Measurements from ENCODE around the gene EIF2B5. TPM values are rescaled to one million over a fixed set of nuclear protein-coding genes. Genes with fewer than 3 reads are reported as not detected.
A peak's percentile ranks its signal among the peaks of the same experiment; 100 is the strongest.

Gene EIF2B5
- total and polyA plus RNA-seq, 2 of the 13 experiments (the other 11 are each of a cell fraction or from before 2014, with no cell fraction given): 38.4 to 60.2 TPM

- TF ChIP-seq RERE (CRISPR knock-in tag; IDR thresholded peaks at IDR 0.05; ENCODE audit: low read depth) (peak; percentile 45; the same call in 1 of the 2 replicates), TOPORS (CRISPR knock-in tag; IDR thresholded peaks at IDR 0.05) (no peak), NFKB2 (CRISPR knock-in tag; IDR thresholded peaks at IDR 0.05; ENCODE audit: borderline replicate concordance) (peak; percentile 57; the same call in 1 of the 2 replicates), DBP (CRISPR knock-in tag; IDR thresholded peaks at IDR 0.05; ENCODE audit: not compliant biosample characterization) (no peak), NFKBIZ (CRISPR knock-in tag; IDR thresholded peaks at IDR 0.05) (no peak), FOSL1 (CRISPR knock-in tag; IDR thresholded peaks at IDR 0.05; ENCODE audit: borderline replicate concordance) (no peak), ZNF552 (CRISPR knock-in tag; IDR thresholded peaks at IDR 0.05; ENCODE audit: borderline replicate concordance) (no peak), IRX3 (CRISPR knock-in tag; IDR thresholded peaks at IDR 0.05; ENCODE audit: borderline replicate concordance, low read depth) (no peak), SOX5 (CRISPR knock-in tag; IDR thresholded peaks at IDR 0.05; ENCODE audit: borderline replicate concordance) (no peak), DNMT3B (CRISPR knock-in tag; conservative IDR thresholded peaks at IDR 0.05) (no peak), HMGXB3 (CRISPR knock-in tag; IDR thresholded peaks at IDR 0.05; ENCODE audit: borderline replicate concordance) (no peak), GTF3A (CRISPR knock-in tag; conservative IDR thresholded peaks at IDR 0.05) (no peak; the same call in 1 of the 2 replicates), MLLT10 (CRISPR knock-in tag; IDR thresholded peaks at IDR 0.05) (no peak), KDM5B (CRISPR knock-in tag; IDR thresholded peaks at IDR 0.05; ENCODE audit: borderline replicate concordance) (0 out of 2 replicates have a peak, but pooled peaks have one; percentile 71), GFI1 (CRISPR knock-in tag; IDR thresholded peaks at IDR 0.05; ENCODE audit: borderline replicate concordance) (peak; percentile 84), ZNF660 (CRISPR knock-in tag; IDR thresholded peaks at IDR 0.05; ENCODE audit: borderline replicate concordance, low read depth) (no peak), ZNF230 (CRISPR knock-in tag; IDR thresholded peaks at IDR 0.05) (no peak), ZNF883 (CRISPR knock-in tag; IDR thresholded peaks at IDR 0.05; ENCODE audit: not compliant biosample characterization) (peak; percentile 48)
Measured at GRCh38 chr3:184185461-184186183, 50.5 kb downstream of the EIF2B5 start (continued).
